ENCODE data around the gene RAB38.

Gene RAB38

GRCh38 chr11:88146106-88146505 lies 29.1 kb downstream of the RAB38 start:
- Histone ChIP-seq H3K4me2 (ENCODE audit: insufficient read depth, low read length, poor library complexity, severe bottlenecking) (no peak overlapping the region), H3K4me1 (ENCODE audit: control insufficient read depth in 2 of 2, insufficient read depth in 1 of 2, low read depth in 1 of 2, low read length in 2 of 2) (no peaks in the 10 kb centered on the region), H2BK12ac (ENCODE audit: low read length) (no peak overlapping the region), H4K8ac (ENCODE audit: low read depth, low read length) (no peak overlapping the region), H2BK5ac (ENCODE audit: low read length) (no peak overlapping the region), H3K4me3 (ENCODE audit: low read length in 2 of 2) (no peak overlapping the region), H4K91ac (ENCODE audit: low read depth, low read length, poor library complexity) (no peak overlapping the region), H3K9ac (ENCODE audit: low read depth, low read length, poor library complexity) (no peak overlapping the region), H3K27ac (replicated peaks; ENCODE audit: low read length) (no peak overlapping the region), H3K79me1 (ENCODE audit: low read depth, low read length) (no peaks in the 10 kb centered on the region), H3K18ac (ENCODE audit: low read length) (no peak overlapping the region), H3K14ac (ENCODE audit: low read length) (no peak overlapping the region), H2AFZ (ENCODE audit: low read length) (no peak overlapping the region), H2BK120ac (ENCODE audit: low read depth, low read length) (no peak overlapping the region), H3K4ac (ENCODE audit: low read length) (no peak overlapping the region), H2BK15ac (ENCODE audit: low read length) (no peak overlapping the region), H3K27me3 (ENCODE audit: control insufficient read depth in 3 of 3, insufficient read depth in 3 of 3, low read depth in 1 of 3, low read length in 3 of 3) (no peaks in the 10 kb centered on the region), H3K23ac (ENCODE audit: low read depth, low read length, poor library complexity) (no peak overlapping the region), H3K36me3 (replicated peaks in 1 of 2; ENCODE audit: control insufficient read depth in 2 of 2, insufficient read depth in 2 of 2, low read length in 2 of 2) (no peaks in the 10 kb centered on the region), H2AK5ac (ENCODE audit: low read depth, low read length) (no peak overlapping the region), H3K9me3 (replicated peaks in 1 of 2; ENCODE audit: control insufficient read depth in 2 of 2, insufficient read depth in 1 of 2, low read depth in 1 of 2, low read length in 2 of 2) (no peaks in the 10 kb centered on the region)
- no peak for DNase-seq (ENCODE audit: low spot score)
- no CpG with 5 or more reads among the region's 1 CpG for WGBS, 2 donors (ENCODE audit: extremely low coverage in 2 of 2, insufficient read length in 2 of 2, insufficient replicate concordance in 1 of 2)

GRCh38 chr11:88139865-88140264 lies 35.4 kb downstream of the RAB38 start:
- H3K27ac ChIP-seq (replicated peaks; ENCODE audit: low read length): no peak overlapping the region
- H4K8ac ChIP-seq (ENCODE audit: low read depth, low read length): no peak overlapping the region
- no peak overlapping the region for H3K23ac ChIP-seq (ENCODE audit: low read depth, low read length, poor library complexity)
- H2BK120ac ChIP-seq (ENCODE audit: low read depth, low read length): no peak overlapping the region
- H3K36me3 ChIP-seq (replicated peaks in 1 of 2; ENCODE audit: control insufficient read depth in 2 of 2, insufficient read depth in 2 of 2, low read length in 2 of 2): no peaks in the 10 kb centered on the region
- no peak overlapping the region for H3K14ac ChIP-seq (ENCODE audit: low read length)
- H3K4me3 ChIP-seq (ENCODE audit: low read length in 2 of 2): no peak overlapping the region
- H2BK12ac ChIP-seq (ENCODE audit: low read length): no peak overlapping the region
- no peak overlapping the region for H3K4ac ChIP-seq (ENCODE audit: low read length)
- no peaks in the 10 kb centered on the region for H3K4me1 ChIP-seq (ENCODE audit: control insufficient read depth in 2 of 2, insufficient read depth in 1 of 2, low read depth in 1 of 2, low read length in 2 of 2)
- no peak overlapping the region for H2AFZ ChIP-seq (ENCODE audit: low read length)
- H3K18ac ChIP-seq (ENCODE audit: low read length): no peak overlapping the region
- no peaks in the 10 kb centered on the region for H3K9me3 ChIP-seq (replicated peaks in 1 of 2; ENCODE audit: control insufficient read depth in 2 of 2, insufficient read depth in 1 of 2, low read depth in 1 of 2, low read length in 2 of 2)
- no peaks in the 10 kb centered on the region for H3K27me3 ChIP-seq (ENCODE audit: control insufficient read depth in 3 of 3, insufficient read depth in 3 of 3, low read depth in 1 of 3, low read length in 3 of 3)
- no peak overlapping the region for H3K9ac ChIP-seq (ENCODE audit: low read depth, low read length, poor library complexity)
- no peak overlapping the region for H2AK5ac ChIP-seq (ENCODE audit: low read depth, low read length)
- H2BK5ac ChIP-seq (ENCODE audit: low read length): no peak overlapping the region
- DNase-seq (ENCODE audit: low spot score): no peak
- H3K4me2 ChIP-seq (ENCODE audit: insufficient read depth, low read length, poor library complexity, severe bottlenecking): no peak overlapping the region
- WGBS, 2 donors (ENCODE audit: extremely low coverage in 2 of 2, insufficient read length in 2 of 2, insufficient replicate concordance in 1 of 2): no CpG with 5 or more reads among the region's 1 CpG
- no peaks in the 10 kb centered on the region for H3K79me1 ChIP-seq (ENCODE audit: low read depth, low read length)
- no peak overlapping the region for H4K91ac ChIP-seq (ENCODE audit: low read depth, low read length, poor library complexity)
- H2BK15ac ChIP-seq (ENCODE audit: low read length): no peak overlapping the region

GRCh38 chr11:88131764-88132470 lies 43.3 kb downstream of the RAB38 start:
- no CpG with 5 or more reads among the region's 3 CpGs for WGBS, 2 donors (ENCODE audit: extremely low coverage in 2 of 2, insufficient read length in 2 of 2, insufficient replicate concordance in 1 of 2)
- H3K14ac ChIP-seq (ENCODE audit: low read length): no peak overlapping the region
- no peak overlapping the region for H2BK5ac ChIP-seq (ENCODE audit: low read length)
- H3K27me3 ChIP-seq (ENCODE audit: control insufficient read depth in 3 of 3, insufficient read depth in 3 of 3, low read depth in 1 of 3, low read length in 3 of 3): no peaks in the 10 kb centered on the region
- H3K4me3 ChIP-seq (ENCODE audit: low read length in 2 of 2): no peak overlapping the region
- H2BK12ac ChIP-seq (ENCODE audit: low read length): no peak overlapping the region
- H3K4me2 ChIP-seq (ENCODE audit: insufficient read depth, low read length, poor library complexity, severe bottlenecking): no peak overlapping the region
- H3K9ac ChIP-seq (ENCODE audit: low read depth, low read length, poor library complexity): no peak overlapping the region
- no peak overlapping the region for H2AFZ ChIP-seq (ENCODE audit: low read length)
- H2AK5ac ChIP-seq (ENCODE audit: low read depth, low read length): no peak overlapping the region
- H3K79me1 ChIP-seq (ENCODE audit: low read depth, low read length): no peaks in the 10 kb centered on the region
- H3K18ac ChIP-seq (ENCODE audit: low read length): no peak overlapping the region
- no peak overlapping the region for H2BK120ac ChIP-seq (ENCODE audit: low read depth, low read length)
- no peaks in the 10 kb centered on the region for H3K4me1 ChIP-seq (ENCODE audit: control insufficient read depth in 2 of 2, insufficient read depth in 1 of 2, low read depth in 1 of 2, low read length in 2 of 2)
- no peak for DNase-seq (ENCODE audit: low spot score)
- H3K4ac ChIP-seq (ENCODE audit: low read length): no peak overlapping the region
- no peak overlapping the region for H3K27ac ChIP-seq (replicated peaks; ENCODE audit: low read length)
- no peak overlapping the region for H3K23ac ChIP-seq (ENCODE audit: low read depth, low read length, poor library complexity)
- no peak overlapping the region for H4K8ac ChIP-seq (ENCODE audit: low read depth, low read length)
- no peak overlapping the region for H2BK15ac ChIP-seq (ENCODE audit: low read length)
- H3K36me3 ChIP-seq (replicated peaks in 1 of 2; ENCODE audit: control insufficient read depth in 2 of 2, insufficient read depth in 2 of 2, low read length in 2 of 2): no peaks in the 10 kb centered on the region
- H4K91ac ChIP-seq (ENCODE audit: low read depth, low read length, poor library complexity): no peak overlapping the region
- no peaks in the 10 kb centered on the region for H3K9me3 ChIP-seq (replicated peaks in 1 of 2; ENCODE audit: control insufficient read depth in 2 of 2, insufficient read depth in 1 of 2, low read depth in 1 of 2, low read length in 2 of 2)

- H3K9me3 ChIP-seq (replicated peaks in 1 of 2; ENCODE audit: control insufficient read depth in 2 of 2, insufficient read depth in 1 of 2, low read depth in 1 of 2, low read length in 2 of 2): no peaks in the 10 kb centered on the region
- H3K4me2 ChIP-seq (ENCODE audit: insufficient read depth, low read length, poor library complexity, severe bottlenecking): no peak overlapping the region
- no peak overlapping the region for H3K4me3 ChIP-seq (ENCODE audit: low read length in 2 of 2)
- no peaks in the 10 kb centered on the region for H3K4me1 ChIP-seq (ENCODE audit: control insufficient read depth in 2 of 2, insufficient read depth in 1 of 2, low read depth in 1 of 2, low read length in 2 of 2)
- no peak overlapping the region for H2BK5ac ChIP-seq (ENCODE audit: low read length)
- H2AFZ ChIP-seq (ENCODE audit: low read length): no peak overlapping the region
- H3K27me3 ChIP-seq (ENCODE audit: control insufficient read depth in 3 of 3, insufficient read depth in 3 of 3, low read depth in 1 of 3, low read length in 3 of 3): no peaks in the 10 kb centered on the region
- no CpG with 5 or more reads among the region's 4 CpGs for WGBS, 2 donors (ENCODE audit: extremely low coverage in 2 of 2, insufficient read length in 2 of 2, insufficient replicate concordance in 1 of 2)
- no peak overlapping the region for H3K14ac ChIP-seq (ENCODE audit: low read length)
- no peak overlapping the region for H2BK15ac ChIP-seq (ENCODE audit: low read length)
- no peak overlapping the region for H4K8ac ChIP-seq (ENCODE audit: low read depth, low read length)
- no peak overlapping the region for H2BK120ac ChIP-seq (ENCODE audit: low read depth, low read length)
- no peak overlapping the region for H3K27ac ChIP-seq (replicated peaks; ENCODE audit: low read length)
- no peak overlapping the region for H3K23ac ChIP-seq (ENCODE audit: low read depth, low read length, poor library complexity)
- no peak for DNase-seq (ENCODE audit: low spot score)
- no peak overlapping the region for H4K91ac ChIP-seq (ENCODE audit: low read depth, low read length, poor library complexity)
- no peak overlapping the region for H2AK5ac ChIP-seq (ENCODE audit: low read depth, low read length)
- no peaks in the 10 kb centered on the region for H3K79me1 ChIP-seq (ENCODE audit: low read depth, low read length)
- H2BK12ac ChIP-seq (ENCODE audit: low read length): no peak overlapping the region
- H3K9ac ChIP-seq (ENCODE audit: low read depth, low read length, poor library complexity): no peak overlapping the region
- no peaks in the 10 kb centered on the region for H3K36me3 ChIP-seq (replicated peaks in 1 of 2; ENCODE audit: control insufficient read depth in 2 of 2, insufficient read depth in 2 of 2, low read length in 2 of 2)
- no peak overlapping the region for H3K18ac ChIP-seq (ENCODE audit: low read length)
- H3K4ac ChIP-seq (ENCODE audit: low read length): no peak overlapping the region
These were observed 52.3 kb downstream of the RAB38 start for GRCh38 chr11:88122956-88123355.

All from neuronal stem cell (in vitro differentiated cells).